Measurements from ENCODE around the gene ZNF276.
"Not testable (repeated sequence)": the region's sequence is repeated elsewhere in the genome, so short reads cannot be mapped to it uniquely, and the experiment has no call there.

Gene ZNF276

GRCh38 chr16:89695875-89696669 lies 25.3 kb upstream of the ZNF276 start:
- DNase-seq (ENCODE audit: low spot score) (no peak), FAIRE-seq (peak; percentile 72)

- no peak for DNase-seq (ENCODE audit: low spot score)
- FAIRE-seq: no peak
These were observed 24.6 kb upstream of the ZNF276 start for GRCh38 chr16:89696670-89697128.

DNA sequence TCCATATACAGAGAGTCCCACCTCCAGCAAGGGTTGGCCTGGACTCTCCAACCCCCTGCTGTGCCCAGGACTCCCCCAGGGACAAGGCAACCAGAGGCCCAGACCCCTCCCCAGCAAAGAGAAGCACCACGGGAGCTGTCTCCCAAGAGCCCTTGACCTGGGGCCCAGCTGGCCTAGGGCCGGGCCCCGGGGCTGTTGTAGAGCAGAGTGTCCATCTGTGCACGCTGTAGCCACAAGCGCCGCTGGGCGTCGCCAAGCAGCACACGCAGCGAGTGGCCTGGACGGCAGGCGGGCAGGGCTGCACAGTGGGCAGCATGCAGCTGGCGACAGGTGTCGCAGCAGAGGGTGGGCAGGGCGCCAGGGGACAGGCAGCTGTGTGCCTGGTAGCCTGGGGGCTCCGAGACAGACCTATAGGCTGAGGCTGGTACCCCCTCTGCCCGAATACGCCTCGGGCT lies 24.1 kb upstream of the ZNF276 start:
- DNase-seq (ENCODE audit: low spot score): no peak

DNA sequence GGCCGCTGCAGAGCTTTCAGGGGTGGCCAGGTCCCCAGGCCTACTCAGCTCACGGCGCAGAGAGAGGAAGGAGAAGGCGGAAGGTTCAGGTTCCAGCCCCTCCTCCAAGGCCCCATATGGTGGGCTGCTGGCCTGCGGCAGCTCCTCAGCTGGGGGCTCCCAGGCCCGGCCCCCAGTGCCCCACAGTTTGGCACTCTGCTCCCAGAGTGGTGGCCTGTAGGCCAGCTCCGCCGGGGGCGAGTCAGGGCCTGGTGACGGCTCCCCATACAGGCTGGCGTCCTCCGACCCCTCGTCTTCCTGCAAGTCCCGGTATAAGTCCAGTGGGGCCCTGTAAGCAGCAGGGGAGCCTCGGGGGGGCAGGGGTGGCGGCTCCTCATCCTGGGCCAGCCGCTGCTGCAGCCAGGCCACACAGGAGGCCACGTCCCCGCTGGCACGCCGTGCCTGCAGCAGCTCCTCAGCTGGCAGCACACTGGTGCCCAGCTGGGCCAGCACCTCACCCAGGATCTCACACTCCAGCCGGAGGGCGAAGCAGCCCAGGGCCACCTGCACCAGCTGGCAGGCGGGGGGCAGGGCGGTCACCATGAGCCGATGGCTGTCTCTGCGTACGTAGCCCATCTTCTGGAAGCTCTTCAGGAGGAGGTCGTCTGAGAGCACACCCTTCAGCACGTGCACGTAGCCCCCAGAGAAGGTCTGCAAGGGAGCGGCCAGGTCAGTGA lies 23.6 kb upstream of the ZNF276 start:
- FAIRE-seq (no peak), DNase-seq (ENCODE audit: low spot score) (no peak)

More for the DNA sequence above, 24.1 kb upstream of the ZNF276 start:
- FAIRE-seq: no peak

DNA sequence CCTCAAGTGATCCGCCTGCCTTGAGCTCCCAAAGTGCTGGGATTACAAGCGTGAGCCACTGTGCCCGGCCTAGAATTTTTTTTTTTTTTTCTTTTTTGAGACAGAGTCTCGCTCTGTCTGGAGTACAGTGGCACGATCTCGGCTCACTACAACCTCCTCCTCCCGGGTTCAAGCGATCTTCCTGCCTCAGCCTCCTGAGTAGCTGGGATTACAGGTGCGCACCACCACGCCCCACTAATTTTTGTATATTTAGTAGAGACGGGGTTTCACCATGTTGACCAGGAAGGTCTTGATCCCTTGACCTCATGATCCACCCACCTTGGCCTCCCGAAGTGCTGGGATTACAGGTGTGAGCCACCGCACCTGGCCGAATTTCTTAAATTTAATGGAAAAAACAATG lies 22.6 kb upstream of the ZNF276 start:
- not testable (repeated sequence) for DNase-seq (ENCODE audit: low spot score); FAIRE-seq

DNA sequence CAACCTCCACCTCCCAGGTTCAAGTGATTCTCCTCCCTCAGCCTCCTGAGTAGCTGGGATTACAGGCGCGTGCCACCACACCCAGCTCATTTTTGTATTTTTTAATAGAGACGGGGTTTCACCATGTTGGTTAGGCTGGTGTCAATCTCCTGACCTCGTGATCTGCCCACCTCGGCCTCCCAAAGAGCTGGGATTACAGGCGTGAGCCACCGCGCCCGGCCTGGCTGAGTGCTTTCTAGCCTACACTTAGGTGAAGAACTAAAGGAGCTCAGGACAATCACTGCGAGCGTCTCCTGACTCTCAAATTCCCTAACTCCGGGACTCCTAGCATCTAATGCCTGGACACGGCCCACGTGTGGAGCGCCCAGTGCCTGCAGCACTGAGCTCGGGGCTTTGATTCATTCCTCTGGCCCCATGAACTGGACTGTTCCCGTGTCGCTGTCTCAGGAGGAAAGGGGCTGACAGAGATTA lies 21.7 kb upstream of the ZNF276 start:
- not testable (repeated sequence) for DNase-seq (ENCODE audit: low spot score); FAIRE-seq

- FAIRE-seq (peak; percentile 46), DNase-seq (ENCODE audit: low spot score) (peak; percentile 99)
These were observed 21.2 kb upstream of the ZNF276 start for GRCh38 chr16:89700100-89700648.

- peak; percentile 53 for FAIRE-seq
- DNase-seq (ENCODE audit: low spot score): peak; percentile 62
These were observed 20.5 kb upstream of the ZNF276 start for GRCh38 chr16:89700649-89701424.

DNA sequence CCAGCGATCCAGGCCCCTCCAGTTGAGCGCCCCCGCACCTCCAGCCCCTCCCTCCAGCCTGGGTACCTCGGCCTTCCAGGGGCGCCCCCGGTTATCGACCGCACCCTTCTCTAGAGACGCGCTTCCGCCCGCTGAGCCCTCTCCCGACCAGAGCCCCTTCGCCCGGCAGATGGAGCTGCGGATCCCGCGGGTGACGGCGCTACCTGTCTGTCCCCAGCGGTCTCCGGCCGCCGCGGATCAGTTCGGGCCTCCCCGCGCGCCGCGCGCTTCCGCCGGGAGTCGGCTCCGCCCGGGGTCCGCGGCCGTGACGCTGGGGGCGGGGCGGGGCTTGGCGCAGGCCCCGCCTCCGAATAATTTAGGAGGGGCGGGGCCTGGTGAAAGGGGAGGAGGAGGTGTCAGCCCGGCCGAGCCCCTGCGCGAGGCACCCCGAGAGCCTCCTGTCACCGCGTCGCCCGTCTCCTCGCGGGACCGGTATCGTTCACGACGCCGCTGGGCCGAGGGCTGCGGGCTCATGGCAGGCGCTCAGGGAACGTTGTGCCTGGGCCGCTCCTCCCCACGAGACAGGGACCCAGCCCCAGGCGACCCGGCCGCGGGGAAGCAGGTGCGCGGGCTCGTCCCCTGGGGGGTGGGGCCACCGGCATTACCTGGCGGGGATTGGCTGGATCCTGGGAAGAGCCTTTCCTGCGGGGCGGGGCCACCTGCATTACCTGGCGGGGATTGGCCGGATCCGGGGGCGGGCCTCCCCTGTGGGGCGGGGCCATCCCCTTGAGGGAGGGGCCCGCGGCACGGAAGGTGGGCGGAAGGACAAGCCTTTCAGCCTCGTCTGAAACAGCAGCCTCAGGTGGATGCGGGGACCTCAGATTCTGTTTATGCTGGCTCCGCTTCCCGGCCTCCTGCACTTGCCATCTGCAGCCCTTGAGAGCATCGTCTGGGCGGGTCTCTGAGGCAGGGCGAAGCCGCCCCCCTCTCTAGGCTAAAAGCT lies 19.6 kb upstream of the ZNF276 start, which contains the start of gene SPATA2L:
Gene SPATA2L (minus strand): TSS at position 281 of the 982 bp plus-strand sequence. CDS start 473 bp downstream, outside the sequence.
- FAIRE-seq: peak; percentile 73
- DNase-seq (ENCODE audit: low spot score): peak; percentile 98

DNA sequence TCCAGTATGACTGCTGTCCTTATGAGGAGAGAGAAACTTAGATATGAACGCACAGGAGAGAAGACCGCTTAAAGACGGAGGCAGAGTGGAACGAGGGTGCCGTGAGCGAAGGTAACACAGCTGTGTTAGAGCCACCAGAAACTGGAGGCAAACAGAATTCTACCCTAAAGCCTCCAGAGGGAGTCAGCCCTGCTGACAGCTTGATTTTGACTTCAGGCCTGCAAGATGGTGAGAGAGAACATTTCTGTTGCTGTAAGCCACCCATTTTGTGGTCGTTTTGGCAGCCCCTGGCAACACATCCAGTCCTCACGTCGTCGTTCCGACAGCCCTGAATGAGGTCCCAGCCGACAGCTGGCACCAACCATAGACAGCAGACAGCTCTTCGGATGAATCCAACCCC lies 17.1 kb upstream of the ZNF276 start:
- DNase-seq (ENCODE audit: low spot score) (no peak), FAIRE-seq (no peak)

- FAIRE-seq: peak; percentile 37
- DNase-seq (ENCODE audit: low spot score): no peak
These were observed 16.3 kb upstream of the ZNF276 start for GRCh38 chr16:89705006-89705405.

DNA sequence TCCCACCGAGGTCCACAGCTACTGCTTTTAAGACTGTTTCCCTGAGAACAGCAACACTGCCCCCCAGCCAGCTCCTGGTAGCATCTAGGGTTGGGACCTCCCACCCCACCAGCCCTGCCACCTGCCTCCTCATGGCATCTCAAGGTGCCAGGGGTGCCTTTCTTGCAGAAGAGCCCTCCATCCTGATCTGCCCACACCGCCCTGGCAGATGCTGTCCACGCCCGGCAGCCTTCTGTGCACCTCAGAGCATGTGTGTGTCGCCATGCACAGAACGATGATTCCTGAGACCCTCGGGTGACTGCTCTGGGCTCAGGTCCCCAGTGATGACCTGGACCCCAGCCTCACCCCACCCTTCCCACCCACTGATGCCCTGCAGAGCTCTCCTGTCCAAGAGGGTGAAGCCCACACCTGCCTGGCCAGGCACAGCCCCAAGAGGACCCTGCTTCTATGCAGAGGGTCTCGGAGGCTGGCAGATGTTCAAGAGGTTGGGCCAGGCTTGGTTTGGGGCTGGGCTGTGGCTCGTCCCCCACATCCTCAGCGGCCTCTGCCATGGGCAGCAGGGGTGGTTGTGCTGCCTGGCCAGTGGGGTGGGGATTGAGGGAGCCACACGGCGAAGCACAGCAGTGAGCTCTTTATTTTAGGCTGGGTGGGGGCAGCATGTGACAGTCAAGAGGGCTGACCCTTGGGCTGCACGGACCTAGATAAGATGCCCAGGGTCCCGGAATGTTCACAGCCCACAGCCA lies 14.6 kb upstream of the ZNF276 start:
- DNase-seq (ENCODE audit: low spot score) (no peak), FAIRE-seq (no peak)

- no peak for DNase-seq (ENCODE audit: low spot score)
- no peak for FAIRE-seq
These were observed 13.6 kb upstream of the ZNF276 start for GRCh38 chr16:89707695-89708094.

DNA sequence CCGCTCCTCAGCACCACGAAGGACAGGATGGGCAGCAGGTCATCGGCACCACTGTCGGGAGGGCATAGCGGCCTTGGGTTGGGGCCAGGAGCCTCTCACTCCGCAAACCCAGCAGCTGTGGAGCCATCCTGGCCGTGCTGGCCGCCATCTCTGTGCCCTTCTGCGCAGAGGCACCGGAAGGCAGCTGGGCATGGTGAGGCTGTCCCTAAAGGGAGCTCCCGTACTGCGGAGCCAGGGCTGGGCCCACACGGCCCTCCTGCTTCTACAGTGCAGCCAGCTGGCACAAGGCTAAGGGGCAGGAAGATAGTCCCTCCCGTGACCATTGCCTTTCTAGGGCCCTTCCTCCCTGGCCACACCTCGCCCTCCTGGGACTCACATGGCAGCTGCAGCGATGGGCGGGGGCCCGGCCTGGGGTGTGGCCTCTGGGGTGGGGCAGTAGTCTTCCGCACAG lies 12.8 kb upstream of the ZNF276 start:
- FAIRE-seq (no peak), DNase-seq (ENCODE audit: low spot score) (no peak)

- no peak for FAIRE-seq
- DNase-seq (ENCODE audit: low spot score): no peak
These were observed 12.2 kb upstream of the ZNF276 start for GRCh38 chr16:89709166-89709565.

DNA sequence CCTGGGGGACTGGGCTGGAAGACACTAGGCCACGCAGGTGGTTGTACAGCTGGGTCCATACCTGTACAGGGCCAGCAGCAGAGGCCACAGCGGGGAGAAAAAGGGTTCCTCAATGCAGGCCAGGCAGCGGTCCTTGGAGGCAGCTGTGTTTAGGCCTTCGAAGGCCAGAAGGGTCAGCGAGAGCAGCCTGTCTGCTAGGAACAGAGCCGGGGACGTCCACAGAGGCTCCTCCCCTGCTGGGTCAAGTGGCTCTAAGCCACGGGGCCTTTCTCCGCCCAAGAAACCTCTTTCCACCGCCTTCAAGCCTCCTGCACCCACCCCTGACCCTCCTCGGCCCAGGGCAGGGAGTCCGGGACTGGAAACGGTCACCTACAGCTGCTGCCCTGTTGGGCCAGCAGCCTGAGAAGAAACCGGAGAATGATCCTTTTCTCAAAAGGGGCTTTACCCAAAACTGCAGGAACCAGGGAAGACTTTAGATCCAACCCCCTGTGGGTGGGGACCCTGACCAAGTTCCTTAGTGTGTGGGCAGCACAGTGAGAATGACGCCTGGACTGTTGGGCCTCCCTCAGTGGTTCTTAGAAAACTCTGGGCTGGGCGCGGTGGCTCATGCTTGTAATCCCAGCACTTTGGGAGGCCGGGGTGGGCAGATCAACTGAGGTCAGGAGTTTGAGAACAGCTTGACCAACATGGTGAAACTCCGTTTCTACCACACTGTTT lies 11.5 kb upstream of the ZNF276 start:
- no peak for FAIRE-seq
- DNase-seq (ENCODE audit: low spot score): no peak

DNA sequence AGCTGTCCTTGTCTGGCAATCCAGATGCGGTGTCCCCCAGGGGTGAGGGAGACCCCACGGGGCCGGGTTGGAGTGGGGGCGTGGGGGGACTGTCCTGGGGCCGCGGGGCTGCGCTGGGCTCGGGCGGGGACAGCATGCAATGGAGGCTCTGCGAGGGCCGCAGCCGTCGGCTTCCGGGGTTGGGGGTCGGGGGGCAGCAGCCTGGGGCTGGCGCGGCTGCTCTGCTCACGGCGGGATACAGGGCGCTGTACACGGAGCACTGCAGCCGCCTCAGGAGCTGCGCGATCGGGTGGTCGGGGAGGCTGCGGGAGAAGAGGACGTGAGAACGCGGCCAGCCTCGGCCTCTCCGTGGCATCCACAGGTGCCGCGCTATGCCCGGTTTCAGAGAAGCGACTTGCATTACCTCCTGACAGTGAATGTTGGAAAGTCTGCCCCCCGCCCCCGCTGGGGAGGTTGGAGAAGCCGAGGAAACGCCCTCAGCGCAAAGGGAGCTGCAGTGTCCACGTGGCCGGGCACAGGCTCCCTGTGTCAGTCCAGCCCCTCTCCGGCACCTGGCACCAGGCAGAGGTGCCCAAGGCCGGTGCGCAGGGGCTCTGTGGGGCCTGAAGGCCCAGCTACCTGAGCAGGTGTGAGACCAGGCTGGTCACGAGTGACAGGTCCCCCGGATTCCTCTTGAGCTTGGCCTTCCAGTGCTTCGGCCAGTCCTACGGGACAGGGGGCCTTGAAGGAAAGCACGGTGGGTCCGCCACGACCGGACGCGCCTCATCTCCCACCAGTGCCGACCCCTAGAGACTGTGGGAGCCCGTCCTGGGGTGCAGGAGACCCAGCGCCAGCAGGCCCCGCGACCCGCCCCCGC lies 10.4 kb upstream of the ZNF276 start:
- FAIRE-seq: no peak

More for the DNA sequence above, 10.4 kb upstream of the ZNF276 start:
- DNase-seq (ENCODE audit: low spot score): no peak
